Adipocyte (in vitro differentiated cells): ENCODE data around the gene TM4SF20.

Experiments used
- DNase-seq: peaks from one replicate; pipeline ENCODE4 v3.0.0-alpha.2; 2015; ENCODE audit warnings: low read depth
- H3K27me3 ChIP-seq: replicated peaks from 2 replicates; pipeline ENCODE4 v1.7.0; 2013; ENCODE audit warnings: mild to moderate bottlenecking, low read length, moderate library complexity; ENCODE audit not compliant: control insufficient read depth, insufficient read depth
- H3K36me3 ChIP-seq: 2 replicates; pipeline ENCODE4 v1.7.0; 2013; ENCODE audit warnings: low read length, mild to moderate bottlenecking, moderate library complexity; ENCODE audit not compliant: control insufficient read depth, insufficient read depth, severe bottlenecking
- H3K4me1 ChIP-seq: 2 replicates; pipeline ENCODE4 v1.7.0; 2013; ENCODE audit warnings: mild to moderate bottlenecking, low read length, moderate library complexity; ENCODE audit not compliant: control insufficient read depth, insufficient read depth
- H3K4me3 ChIP-seq: 2 replicates; pipeline ENCODE4 v1.7.0; 2013; ENCODE audit warnings: mild to moderate bottlenecking, low read length, moderate library complexity
- H3K9ac ChIP-seq: 2 replicates; pipeline ENCODE4 v1.7.0; 2013; ENCODE audit warnings: mild to moderate bottlenecking, low read length, moderate library complexity
- H3K9me3 ChIP-seq: 2 replicates; pipeline ENCODE4 v1.7.0; 2013; ENCODE audit warnings: mild to moderate bottlenecking, low read length, moderate library complexity; ENCODE audit not compliant: control insufficient read depth

Gene TM4SF20

GRCh38 chr2:227377467-227378351 lies 1.4 kb downstream of the TM4SF20 start:
- H3K9ac ChIP-seq, result peak overlapping the region; percentile 57
- H3K4me1 ChIP-seq, result peaks cover 26% of the 10 kb centered on the region
- DNase-seq, result no peak
- no peak overlapping the region for H3K4me3 ChIP-seq
- H3K27me3 ChIP-seq, result no peaks in the 10 kb centered on the region
- no peaks in the 10 kb centered on the region for H3K36me3 ChIP-seq
- H3K9me3 ChIP-seq, result no peaks in the 10 kb centered on the region

- H3K4me1 ChIP-seq, result peaks cover 28% of the 10 kb centered on the region
- H3K36me3 ChIP-seq, result no peaks in the 10 kb centered on the region
- H3K27me3 ChIP-seq, result no peaks in the 10 kb centered on the region
- DNase-seq, result peak; percentile 30
- H3K4me3 ChIP-seq, result no peak overlapping the region
- H3K9me3 ChIP-seq, result no peaks in the 10 kb centered on the region
- H3K9ac ChIP-seq, result peak overlapping the region; percentile 33
Observed at GRCh38 chr2:227376656-227377396, 2.3 kb downstream of the TM4SF20 start.

GRCh38 chr2:227374158-227374557 lies 4.9 kb downstream of the TM4SF20 start:
- H3K27me3 ChIP-seq, result no peaks in the 10 kb centered on the region
- H3K9ac ChIP-seq, result peak overlapping the region; percentile 22
- no peaks in the 10 kb centered on the region for H3K9me3 ChIP-seq
- H3K36me3 ChIP-seq, result no peaks in the 10 kb centered on the region
- H3K4me1 ChIP-seq, result peaks cover 49% of the 10 kb centered on the region
- no peak overlapping the region for H3K4me3 ChIP-seq
- no peak for DNase-seq

- Histone ChIP-seq H3K4me1 (peaks cover 46% of the 10 kb centered on the region), H3K4me3 (no peak overlapping the region), H3K9ac (no peak overlapping the region), H3K27me3 (no peaks in the 10 kb centered on the region), H3K9me3 (no peaks in the 10 kb centered on the region), H3K36me3 (no peaks in the 10 kb centered on the region)
- no peak for DNase-seq
Observed at GRCh38 chr2:227373389-227373788, 5.7 kb downstream of the TM4SF20 start.

- Histone ChIP-seq H3K27me3 (no peaks in the 10 kb centered on the region), H3K36me3 (no peaks in the 10 kb centered on the region), H3K9ac (no peak overlapping the region), H3K9me3 (no peaks in the 10 kb centered on the region), H3K4me1 (peaks cover 46% of the 10 kb centered on the region), H3K4me3 (no peak overlapping the region)
- DNase-seq, result peak; percentile 69
Observed at GRCh38 chr2:227370791-227371312, 8.3 kb downstream of the TM4SF20 start.

GRCh38 chr2:227370092-227370491 lies 9.0 kb downstream of the TM4SF20 start:
- Histone ChIP-seq H3K36me3 (no peaks in the 10 kb centered on the region), H3K9ac (no peak overlapping the region), H3K27me3 (no peaks in the 10 kb centered on the region), H3K9me3 (no peaks in the 10 kb centered on the region), H3K4me3 (no peak overlapping the region), H3K4me1 (peaks cover 53% of the 10 kb centered on the region)
- no peak for DNase-seq

GRCh38 chr2:227368574-227368973 lies 10.5 kb downstream of the TM4SF20 start:
- no peak overlapping the region for H3K4me3 ChIP-seq
- no peaks in the 10 kb centered on the region for H3K27me3 ChIP-seq
- DNase-seq, result no peak
- peaks cover 65% of the 10 kb centered on the region for H3K4me1 ChIP-seq
- H3K9ac ChIP-seq, result no peak overlapping the region
- H3K9me3 ChIP-seq, result no peaks in the 10 kb centered on the region
- H3K36me3 ChIP-seq, result no peaks in the 10 kb centered on the region

- peak overlapping the region; percentile 80 for H3K9ac ChIP-seq
- no peaks in the 10 kb centered on the region for H3K36me3 ChIP-seq
- H3K4me3 ChIP-seq, result peak overlapping the region; percentile 61
- no peaks in the 10 kb centered on the region for H3K9me3 ChIP-seq
- H3K27me3 ChIP-seq, result no peaks in the 10 kb centered on the region
- no peak for DNase-seq
- peaks cover 65% of the 10 kb centered on the region for H3K4me1 ChIP-seq
Observed at GRCh38 chr2:227367427-227367795, 11.7 kb downstream of the TM4SF20 start.

GRCh38 chr2:227366769-227367426 lies 12.2 kb downstream of the TM4SF20 start:
- H3K9ac ChIP-seq, result peak overlapping the region; percentile 80
- H3K9me3 ChIP-seq, result no peaks in the 10 kb centered on the region
- no peaks in the 10 kb centered on the region for H3K36me3 ChIP-seq
- H3K4me1 ChIP-seq, result peaks cover 64% of the 10 kb centered on the region
- H3K27me3 ChIP-seq, result no peaks in the 10 kb centered on the region
- peak; percentile 79 for DNase-seq
- peak overlapping the region; percentile 61 for H3K4me3 ChIP-seq

GRCh38 chr2:227365833-227366232 lies 13.3 kb downstream of the TM4SF20 start:
- Histone ChIP-seq H3K9ac (peak overlapping the region; percentile 41), H3K36me3 (peaks cover 6% of the 10 kb centered on the region), H3K4me3 (no peak overlapping the region), H3K27me3 (no peaks in the 10 kb centered on the region), H3K9me3 (no peaks in the 10 kb centered on the region), H3K4me1 (peaks cover 53% of the 10 kb centered on the region)
- no peak for DNase-seq
